Sigmoid colon (tissue), 4 donors: ENCODE data around the gene FANCD2OS.

Source experiments
- CTCF ChIP-seq, 4 experiments: fragments of 450-650 bp in 3 of 4; fragments of 200-600 bp in 1 of 4; IDR thresholded peaks; one replicate each; pipeline ENCODE4 v1.5.1; 2016 to 2019; ENCODE audit warnings: antibody characterized with exemption in 4 of 4, mild to moderate bottlenecking in 3 of 4, moderate library complexity in 2 of 4
- EP300 ChIP-seq, 4 donors: sonication (generic); formaldehyde crosslinking; IDR thresholded peaks; one replicate each; pipeline ENCODE4 v1.6.1; 2017; ENCODE audit warnings: antibody characterized with exemption in 4 of 4
- POLR2A ChIP-seq, 2 donors: fragments of 450-650 bp; IDR thresholded peaks; one replicate each; pipeline ENCODE4 v1.6.1; 2016; ENCODE audit warnings: antibody characterized with exemption in 2 of 2, mild to moderate bottlenecking in 2 of 2, moderate library complexity in 2 of 2
- POLR2AphosphoS5 ChIP-seq, 4 donors: sonication (generic); formaldehyde crosslinking; IDR thresholded peaks; one replicate each; pipeline ENCODE4 v1.6.1; 2017; ENCODE audit warnings: antibody characterized with exemption in 4 of 4

GRCh38 chr3:10074666-10075065 lies 33.4 kb downstream of the FANCD2OS start:
- no peak for TF ChIP-seq CTCF (IDR thresholded peaks at IDR 0.05)
- no peak for TF ChIP-seq POLR2A (IDR thresholded peaks at IDR 0.05)
- TF ChIP-seq POLR2AphosphoS5 (IDR thresholded peaks at IDR 0.05), result no peak
- no peak for TF ChIP-seq EP300 (IDR thresholded peaks at IDR 0.05)
